Prostate gland (tissue), 2 donors: ENCODE results near the gene AGO4. TPM values are rescaled to one million over a fixed set of nuclear protein-coding genes. Genes with fewer than 3 reads are reported as not detected.

ENCODE experiments used
- DNase-seq: peaks from one replicate; pipeline ENCODE4 v3.0.0-alpha.2; 2019; ENCODE audit warnings: low spot score
- H3K27ac ChIP-seq, 2 donors: fragments of 200-600 bp; sonication (generic); 2 replicates each; pipeline ENCODE4 v1.5.1; 2017 to 2019
- H3K27me3 ChIP-seq: fragments of 200-600 bp; sonication (generic); replicated peaks from 2 replicates; pipeline ENCODE4 v1.5.1; 2019; ENCODE audit not compliant: insufficient read depth
- H3K36me3 ChIP-seq, 2 donors: fragments of 200-600 bp; sonication (generic); 1 replicate in 1 of 2; 2 replicates in 1 of 2; pipeline versions ENCODE4 v1.5.1 to v1.8.1; 2017 to 2019
- H3K4me1 ChIP-seq: fragments of 200-600 bp; sonication (generic); replicated peaks from 2 replicates; pipeline ENCODE4 v1.5.1; 2019
- H3K4me3 ChIP-seq, 2 donors: fragments of 200-600 bp; sonication (generic); 2 replicates each; pipeline ENCODE4 v1.5.1; 2017 to 2019
- H3K9me3 ChIP-seq: fragments of 200-600 bp; sonication (generic); 2 replicates; pipeline ENCODE4 v1.5.1; 2017
- CTCF ChIP-seq, 4 experiments: fragments of 200-600 bp in 2 of 4; fragments of 450-650 bp in 2 of 4; sonication (generic) in 2 of 4; IDR thresholded peaks; 1 replicate in 3 of 4; 2 replicates in 1 of 4; pipeline ENCODE4 v1.5.1; 2016 to 2019; ENCODE audit warnings: antibody characterized with exemption in 4 of 4, mild to moderate bottlenecking in 2 of 4, moderate library complexity in 2 of 4
- POLR2A ChIP-seq: fragments of 450-650 bp; IDR thresholded peaks from one replicate; pipeline ENCODE4 v1.6.1; 2016; ENCODE audit warnings: antibody characterized with exemption, mild to moderate bottlenecking
- POLR2AphosphoS5 ChIP-seq: sonication (generic); formaldehyde crosslinking; IDR thresholded peaks from one replicate; pipeline ENCODE4 v1.6.1; 2017; ENCODE audit warnings: antibody characterized with exemption
- WGBS: methylation state at CpG from one replicate; pipeline ENCODE4 v1.1.5; 2018; 5-methylcytosine and 5-hydroxymethylcytosine counted together
- intact Hi-C: fragments of 100-400 bp; cut with DNase I; formaldehyde crosslinking; loops from one replicate; pipeline ENCODE4 v1.14.2; 2022
- total RNA-seq, 2 donors: library from RNA; depleted of rRNA; stranded (reverse); fragments of >200 nt; gene quantifications; one replicate each; pipeline ENCODE4 v1.1.0, GENCODE V29; 2016

The AGO4 gene
- total RNA-seq, 2 donors from 2014 or later = 11.7 to 15.2 TPM

- no peak for TF ChIP-seq CTCF (IDR thresholded peaks at IDR 0.05)
- TF ChIP-seq POLR2A = no peak
- no peak for TF ChIP-seq POLR2AphosphoS5
- peak overlapping the region in 1 of 2 donors; percentile 83 for H3K27ac ChIP-seq
- WGBS = 51% methylated on average over 16 of the region's 16 CpGs
- no peaks in the 10 kb centered on the region for H3K9me3 ChIP-seq
- H3K4me1 ChIP-seq = peaks cover 3% of the 10 kb centered on the region
- H3K27me3 ChIP-seq = no peaks in the 10 kb centered on the region
- no peaks in the 10 kb centered on the region for H3K36me3 ChIP-seq
- intact Hi-C loops = loop anchor here (5.0 kb wide), 1 partner anchor 205 kb away; the partner anchor contains the start of gene ADPRS
- peak overlapping the region; percentile 74 to 96 for H3K4me3 ChIP-seq
- no peak for DNase-seq
Observed at GRCh38 chr1:35882586-35882944, 74.7 kb downstream of the AGO4 start.

GRCh38 chr1:35882945-35883634, 75.3 kb downstream of the AGO4 start, which contains the start of gene AGO1:
TSS of gene AGO1 (plus strand) at chr1:35883209. CDS start at chr1:35883422, 213 bp downstream.
- peak; percentile 91 for DNase-seq
- TF ChIP-seq POLR2AphosphoS5 (peak; percentile 87), CTCF (IDR thresholded peaks at IDR 0.05) (peak; percentile 94 to 99 (median 98)), POLR2A (peak; percentile 83)
- Histone ChIP-seq H3K4me1 (peaks cover 3% of the 10 kb centered on the region), H3K4me3 (peak within 1 kb of the TSS; percentile 74 to 96), H3K36me3 (no peaks in the 10 kb centered on the region), H3K27me3 (no peaks in the 10 kb centered on the region), H3K27ac (peak within 1 kb of the TSS; percentile 79 to 83), H3K9me3 (no peaks in the 10 kb centered on the region)
- under 1% methylated on average over 44 of the region's 58 CpGs for WGBS
- intact Hi-C loops = loop anchor here (5.0 kb wide), 1 partner anchor 204 kb away; the partner anchor contains the start of gene ADPRS

- WGBS = under 1% methylated on average over 27 of the region's 29 CpGs
- peaks cover 3% of the 10 kb centered on the region for H3K4me1 ChIP-seq
- intact Hi-C loops = loop anchor here (5.0 kb wide), 1 partner anchor 204 kb away; the partner anchor contains the start of gene ADPRS
Observed at GRCh38 chr1:35883635-35884101, 75.9 kb downstream of the AGO4 start.

GRCh38 chr1:35884934-35885333, 77.1 kb downstream of the AGO4 start:
- Histone ChIP-seq H3K4me3 (no peak overlapping the region), H3K36me3 (no peaks in the 10 kb centered on the region), H3K4me1 (peaks cover 3% of the 10 kb centered on the region), H3K27ac (no peak overlapping the region), H3K27me3 (no peaks in the 10 kb centered on the region), H3K9me3 (no peaks in the 10 kb centered on the region)
- 42% methylated on average over 2 of the region's 2 CpGs for WGBS
- no peak for DNase-seq
- TF ChIP-seq POLR2A (no peak), POLR2AphosphoS5 (no peak)
- intact Hi-C loops = loop anchor here (5.0 kb wide), 1 partner anchor 202 kb away; the partner anchor contains the start of gene ADPRS

More at GRCh38 chr1:35883635-35884101, 75.9 kb downstream of the AGO4 start:
- no peak for TF ChIP-seq POLR2A
- no peak for TF ChIP-seq CTCF (IDR thresholded peaks at IDR 0.05)
- peak; percentile 6 for TF ChIP-seq POLR2AphosphoS5
- H3K9me3 ChIP-seq = no peaks in the 10 kb centered on the region
- peak overlapping the region; percentile 79 to 83 for H3K27ac ChIP-seq
- DNase-seq = peak; percentile 42
- no peaks in the 10 kb centered on the region for H3K27me3 ChIP-seq
- peak overlapping the region; percentile 74 to 96 for H3K4me3 ChIP-seq
- H3K36me3 ChIP-seq = no peaks in the 10 kb centered on the region

GRCh38 chr1:35885961-35886558, 78.2 kb downstream of the AGO4 start:
- intact Hi-C loops = no loop called here
- no peak for TF ChIP-seq POLR2AphosphoS5
- TF ChIP-seq CTCF (IDR thresholded peaks at IDR 0.05) = no peak
- no peak for TF ChIP-seq POLR2A
- Histone ChIP-seq H3K27ac (no peak overlapping the region), H3K4me3 (no peak overlapping the region), H3K36me3 (no peaks in the 10 kb centered on the region), H3K9me3 (no peaks in the 10 kb centered on the region), H3K27me3 (no peaks in the 10 kb centered on the region), H3K4me1 (peaks cover 3% of the 10 kb centered on the region)
- no peak for DNase-seq
- 41% methylated on average over 4 of the region's 4 CpGs for WGBS
